Activated CD4-positive, alpha-beta T cell treated with anti-CD3 and anti-CD28 coated beads, Interleukin-2, amount 50 U/mL, for 1 hour (primary cell): ENCODE data around the gene OVCH1.
"Not testable (repeated sequence)": the region's sequence is repeated elsewhere in the genome, so short reads cannot be mapped to it uniquely, and the experiment has no call there.

Experiments
- DNase-seq: peaks from one replicate; pipeline ENCODE4 v3.0.0-alpha.2; 2020

OVCH1 gene

GRCh38 chr12:29499235-29499634 lies 1.7 kb upstream of the OVCH1 start:
- DNase-seq, result no peak

DNA sequence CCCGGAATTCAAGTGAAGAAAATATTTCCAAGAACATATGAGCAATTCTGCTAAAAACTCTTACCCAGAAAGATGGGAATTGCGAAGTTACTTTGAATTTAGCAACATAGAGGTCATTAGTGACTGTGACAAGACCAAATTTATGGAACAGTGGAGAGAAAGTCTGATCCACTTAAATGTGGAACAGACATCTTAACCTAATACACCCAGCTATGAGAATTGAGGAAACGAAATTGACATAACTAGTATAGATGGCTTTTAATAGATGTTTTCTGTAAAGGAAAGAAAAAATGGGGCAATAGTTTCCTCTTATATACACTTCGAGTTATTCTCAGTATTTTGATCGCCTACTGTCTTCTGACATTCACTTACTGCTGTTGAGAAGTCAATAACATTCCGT lies 4.6 kb downstream of the OVCH1 start:
- no peak for DNase-seq

GRCh38 chr12:29486972-29487371 lies 10.5 kb downstream of the OVCH1 start:
- no peak for DNase-seq

GRCh38 chr12:29463198-29463597 lies 34.3 kb downstream of the OVCH1 start:
- no peak for DNase-seq

GRCh38 chr12:29460082-29460481 lies 37.4 kb downstream of the OVCH1 start:
- no peak for DNase-seq

DNA sequence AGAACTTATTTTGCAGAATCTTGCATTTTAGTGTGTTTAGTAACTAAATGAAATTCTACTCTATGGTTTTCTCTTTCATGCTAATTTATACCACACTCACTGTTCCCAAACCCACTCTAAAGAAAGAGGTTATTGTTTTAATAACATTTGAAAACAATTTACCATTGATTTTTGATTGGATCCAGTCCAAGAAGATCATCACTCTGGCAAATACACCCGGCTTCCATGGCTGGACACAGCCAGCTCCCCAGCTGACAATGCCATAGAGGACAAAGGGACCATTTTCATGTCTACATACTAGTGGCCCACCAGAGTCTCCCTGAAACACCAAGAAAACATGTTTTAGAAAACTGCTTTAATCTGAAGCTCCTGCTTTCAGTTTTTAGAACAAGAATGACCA lies 42.4 kb downstream of the OVCH1 start:
- DNase-seq, result no peak

- DNase-seq, result no peak
These were observed 45.6 kb downstream of the OVCH1 start for GRCh38 chr12:29451888-29452287.

GRCh38 chr12:29448157-29448556 lies 49.3 kb downstream of the OVCH1 start:
- DNase-seq, result no peak

DNA sequence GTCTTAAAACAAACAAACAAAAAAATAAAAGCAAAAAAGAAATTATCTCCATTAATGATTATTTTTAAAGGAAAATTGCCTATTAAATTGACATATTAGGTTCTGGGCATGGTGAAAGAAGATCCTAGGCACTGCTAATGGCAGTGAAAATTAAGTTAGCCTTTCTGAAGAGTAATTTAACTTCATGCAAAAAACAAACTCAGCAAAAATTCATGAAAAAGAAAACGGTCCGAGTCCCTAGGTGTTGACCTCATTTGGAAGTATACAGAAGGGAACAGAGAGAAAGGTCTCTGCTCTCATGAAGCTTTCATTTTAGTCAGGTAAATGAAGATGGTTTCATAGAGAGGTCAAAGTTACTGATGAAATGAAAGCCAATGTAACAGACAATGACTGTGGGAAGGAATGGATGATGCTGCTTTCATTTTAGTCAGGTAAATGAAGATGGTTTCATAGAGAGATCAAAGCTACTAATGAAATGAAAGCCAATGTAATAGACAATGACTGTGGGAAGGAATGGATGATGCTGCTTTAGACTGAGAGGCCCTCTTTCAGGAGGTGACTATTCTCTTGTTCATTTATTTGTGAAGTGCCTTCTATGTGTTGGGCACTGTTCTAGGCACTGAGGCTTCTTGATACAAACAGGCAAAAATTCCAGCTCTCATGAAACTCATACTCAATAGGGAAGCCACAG lies 50.1 kb downstream of the OVCH1 start:
- DNase-seq, result no peak

DNA sequence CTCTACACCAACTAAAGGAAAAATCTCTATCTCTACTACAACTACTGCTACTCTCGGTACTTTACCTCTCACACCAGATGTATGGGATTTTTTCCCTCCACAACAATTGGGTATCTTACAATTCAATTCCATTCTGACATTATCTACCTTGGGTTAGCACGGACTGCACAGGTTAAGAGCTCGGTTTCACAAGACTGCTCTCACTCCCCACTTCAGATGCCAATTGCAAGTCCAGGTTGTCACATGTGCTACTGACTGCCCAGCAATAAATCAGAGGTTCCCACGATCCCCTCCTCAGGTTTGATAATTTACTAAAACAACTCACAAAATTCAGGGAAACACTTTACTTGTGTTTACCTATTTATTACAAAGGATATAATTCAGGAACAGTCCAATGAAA lies 58.0 kb downstream of the OVCH1 start:
- DNase-seq, result no peak

GRCh38 chr12:29438752-29439408 lies 58.6 kb downstream of the OVCH1 start:
- no peak for DNase-seq

- no peak for DNase-seq
These were observed 59.9 kb downstream of the OVCH1 start for GRCh38 chr12:29437575-29437974.

GRCh38 chr12:29436815-29437214 lies 60.7 kb downstream of the OVCH1 start:
- not testable (repeated sequence) for DNase-seq

- no peak for DNase-seq
These were observed 66.0 kb downstream of the OVCH1 start for GRCh38 chr12:29431513-29431912.

DNA sequence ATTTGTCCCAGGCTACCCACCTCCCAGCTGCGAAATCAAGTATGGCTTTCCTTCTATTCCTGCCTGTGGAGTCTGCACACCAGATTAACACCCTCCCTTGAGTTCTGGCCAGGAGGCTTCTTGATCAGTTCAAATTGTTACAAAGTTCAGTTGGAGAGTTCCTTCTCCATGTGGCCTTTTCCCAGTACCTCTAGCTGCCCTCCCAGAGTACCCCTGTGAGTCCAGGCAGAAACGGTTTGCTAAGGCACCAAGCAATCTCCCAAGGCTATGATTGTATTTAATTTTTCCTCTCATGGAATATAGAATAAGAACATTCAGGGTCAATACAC lies 66.8 kb downstream of the OVCH1 start:
- no peak for DNase-seq

DNA sequence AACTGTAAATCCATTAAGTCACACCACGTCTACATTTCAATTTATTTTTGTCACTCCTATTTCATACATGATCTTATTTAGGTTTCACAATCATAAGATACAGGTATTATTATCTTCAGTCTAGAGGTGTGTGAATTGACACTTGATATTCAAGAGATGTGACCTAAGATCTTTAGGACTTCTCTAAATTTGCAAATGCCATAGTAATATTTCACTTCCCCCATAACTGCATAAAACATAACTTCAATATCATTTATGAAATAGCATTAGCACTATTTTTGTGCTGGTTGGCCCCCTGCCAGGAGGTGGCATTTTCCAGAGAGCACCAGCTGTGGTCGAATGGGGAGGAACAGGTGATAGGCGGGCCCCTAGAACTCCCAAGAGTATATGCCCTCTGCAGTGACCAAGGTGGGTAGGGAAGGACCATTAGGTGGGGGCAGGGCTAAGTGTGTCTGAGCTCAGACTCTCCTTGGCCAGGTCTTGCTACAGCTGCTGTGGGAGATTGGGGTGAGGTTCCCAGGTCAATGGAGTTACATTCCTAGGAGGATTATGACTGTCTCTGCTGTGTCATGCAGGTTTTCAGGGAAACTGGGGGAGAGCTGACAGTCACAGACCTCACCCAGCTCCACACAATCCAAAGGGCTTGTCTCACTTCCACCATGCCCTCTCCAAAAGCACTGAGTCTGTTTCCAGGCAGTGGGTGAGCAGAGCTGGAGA lies 67.3 kb downstream of the OVCH1 start:
- DNase-seq, result no peak

DNA sequence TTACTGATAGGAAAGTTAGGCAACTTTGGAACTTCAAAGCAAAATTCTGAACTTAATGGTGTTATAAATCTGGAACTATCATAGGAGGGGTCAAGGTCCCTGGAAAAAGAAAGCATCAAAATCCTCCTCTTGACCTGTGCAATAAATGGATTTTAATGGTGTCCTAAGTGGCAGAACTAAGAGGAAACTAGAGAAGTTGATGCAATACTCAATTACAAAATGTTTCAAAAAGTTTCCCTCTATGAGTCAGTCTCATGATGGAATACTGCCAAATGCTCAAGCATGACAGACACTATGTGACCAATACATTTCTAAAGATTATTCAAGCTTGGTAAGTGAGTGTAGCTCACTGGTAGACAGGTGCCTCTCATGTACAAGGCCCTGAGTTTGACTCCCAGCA lies 68.9 kb downstream of the OVCH1 start:
- DNase-seq, result no peak

DNA sequence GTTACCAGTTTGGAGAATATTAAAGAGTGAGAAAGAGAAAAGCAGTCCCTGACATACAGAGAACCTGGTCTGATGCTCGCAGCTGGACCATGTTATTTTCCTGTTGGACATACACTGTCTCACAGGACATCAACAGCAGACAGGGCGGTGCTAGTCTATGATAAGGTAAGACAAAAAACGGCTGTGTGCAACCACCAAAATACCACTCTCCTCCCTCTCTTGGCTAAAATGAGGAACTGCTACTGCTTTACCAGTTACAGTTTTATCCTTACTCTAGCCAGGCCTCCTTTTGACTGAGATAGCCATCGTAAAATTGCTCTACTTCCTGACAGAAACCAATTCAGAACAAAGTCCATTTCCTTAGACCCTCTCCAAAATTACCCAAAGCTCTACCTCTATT lies 69.5 kb downstream of the OVCH1 start:
- DNase-seq, result no peak

- no peak for DNase-seq
These were observed 71.0 kb downstream of the OVCH1 start for GRCh38 chr12:29426498-29426897.

- DNase-seq, result no peak
These were observed 71.8 kb downstream of the OVCH1 start for GRCh38 chr12:29425722-29426121.

GRCh38 chr12:29416748-29417147 lies 80.7 kb downstream of the OVCH1 start:
- DNase-seq, result no peak

DNA sequence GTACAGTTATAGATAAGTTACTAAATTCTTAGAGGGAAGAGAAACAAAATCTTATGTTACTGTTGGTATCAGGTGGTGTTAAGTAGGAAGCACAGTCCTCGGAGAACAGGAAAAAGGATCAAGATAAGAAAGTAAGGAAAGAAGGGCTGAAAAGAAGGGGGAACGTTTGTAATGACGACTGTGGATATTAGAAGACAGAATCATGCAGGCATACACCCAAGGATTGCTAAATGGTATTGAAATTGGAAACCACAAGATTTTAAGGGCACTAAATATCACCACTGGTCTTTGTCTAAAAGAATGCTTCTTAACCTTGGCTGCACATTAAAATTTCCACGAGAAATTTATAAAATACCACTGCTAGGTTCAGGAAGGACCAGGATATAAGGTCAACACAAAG lies 82.4 kb downstream of the OVCH1 start:
- DNase-seq, result no peak

GRCh38 chr12:29414368-29414767 lies 83.1 kb downstream of the OVCH1 start:
- DNase-seq, result no peak

GRCh38 chr12:29405561-29405960 lies 91.9 kb downstream of the OVCH1 start:
- no peak for DNase-seq
